ENCODE data around the gene MXI1. TPM values are rescaled to one million over a fixed set of nuclear protein-coding genes. Genes with fewer than 3 reads are reported as not detected.
A peak's percentile ranks its signal among the peaks of the same experiment; 100 is the strongest.

MXI1 gene
- total RNA-seq, 1 donor from 2014 or later = 17.2 TPM

DNA sequence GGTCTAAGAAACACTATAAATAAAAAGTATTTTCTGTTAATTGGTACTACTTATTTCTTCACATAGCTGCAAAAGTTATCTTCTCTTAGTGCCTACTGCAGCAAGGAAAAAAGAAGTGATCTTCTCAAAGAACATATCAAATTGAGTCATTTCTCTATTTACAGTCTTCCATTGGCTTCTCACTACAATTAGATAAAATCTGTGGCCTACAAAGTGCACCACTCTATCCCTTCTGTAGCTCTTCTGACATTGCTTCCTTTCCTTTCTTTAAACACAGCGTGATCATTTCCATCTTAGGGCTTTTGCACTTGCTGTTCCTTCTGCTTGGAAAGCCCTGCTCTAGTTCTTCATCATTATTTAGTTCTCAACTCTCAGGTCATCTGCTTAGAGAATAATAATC is 44.7 kb downstream of the MXI1 start:
- Histone ChIP-seq H3K27ac (ENCODE audit: low read depth, low read length) (no peak overlapping the region), H3K36me3 (ENCODE audit: control insufficient read depth in 3 of 3, insufficient read depth in 3 of 3, low read length in 3 of 3) (no peaks in the 10 kb centered on the region), H3K4me1 (ENCODE audit: control insufficient read depth in 3 of 3, insufficient read depth in 3 of 3, low read length in 3 of 3) (no peaks in the 10 kb centered on the region), H3K27me3 (ENCODE audit: control insufficient read depth in 3 of 3, insufficient read depth in 3 of 3, low read length in 3 of 3) (no peaks in the 10 kb centered on the region), H3K4me3 (ENCODE audit: low read length in 3 of 3) (no peak overlapping the region), H3K9ac (ENCODE audit: low read depth in 1 of 3, low read length in 3 of 3) (no peak overlapping the region), H3K9me3 (ENCODE audit: control insufficient read depth in 3 of 3, low read length in 3 of 3) (no peaks in the 10 kb centered on the region)

DNA sequence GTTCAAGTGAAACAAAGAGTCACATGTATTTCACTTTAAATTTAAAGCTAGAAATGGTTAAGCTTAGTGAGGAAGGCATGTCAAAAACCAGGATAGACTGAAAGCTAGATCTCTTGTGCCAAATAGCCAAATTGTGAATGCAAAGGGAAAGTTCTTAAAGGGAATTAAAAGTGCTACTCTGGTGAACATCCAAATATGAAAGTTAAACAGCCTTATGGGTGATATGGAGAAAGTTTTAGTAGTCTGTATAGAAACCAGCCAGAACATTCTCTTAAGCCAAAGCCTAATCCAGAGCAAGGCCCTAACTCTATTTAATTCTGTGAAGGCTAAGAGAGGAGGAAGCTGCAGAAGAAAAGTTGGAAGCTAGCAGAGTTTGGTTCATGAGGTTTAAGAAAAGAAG is 47.1 kb downstream of the MXI1 start:
- no peaks in the 10 kb centered on the region for H3K4me1 ChIP-seq (ENCODE audit: control insufficient read depth in 3 of 3, insufficient read depth in 3 of 3, low read length in 3 of 3)
- no peak overlapping the region for H3K27ac ChIP-seq (ENCODE audit: low read depth, low read length)
- no peak overlapping the region for H3K4me3 ChIP-seq (ENCODE audit: low read length in 3 of 3)
- H3K9ac ChIP-seq (ENCODE audit: low read depth in 1 of 3, low read length in 3 of 3) = no peak overlapping the region
- no peaks in the 10 kb centered on the region for H3K27me3 ChIP-seq (ENCODE audit: control insufficient read depth in 3 of 3, insufficient read depth in 3 of 3, low read length in 3 of 3)
- H3K9me3 ChIP-seq (ENCODE audit: control insufficient read depth in 3 of 3, low read length in 3 of 3) = no peaks in the 10 kb centered on the region
- H3K36me3 ChIP-seq (ENCODE audit: control insufficient read depth in 3 of 3, insufficient read depth in 3 of 3, low read length in 3 of 3) = no peaks in the 10 kb centered on the region

- no peak overlapping the region for H3K9ac ChIP-seq (ENCODE audit: low read depth in 1 of 3, low read length in 3 of 3)
- no peak overlapping the region for H3K27ac ChIP-seq (ENCODE audit: low read depth, low read length)
- H3K4me1 ChIP-seq (ENCODE audit: control insufficient read depth in 3 of 3, insufficient read depth in 3 of 3, low read length in 3 of 3) = peaks cover 8 to 14% (median 10%) of the 10 kb centered on the region in 3 donors
- no peaks in the 10 kb centered on the region for H3K27me3 ChIP-seq (ENCODE audit: control insufficient read depth in 3 of 3, insufficient read depth in 3 of 3, low read length in 3 of 3)
- no peaks in the 10 kb centered on the region for H3K36me3 ChIP-seq (ENCODE audit: control insufficient read depth in 3 of 3, insufficient read depth in 3 of 3, low read length in 3 of 3)
- H3K4me3 ChIP-seq (ENCODE audit: low read length in 3 of 3) = no peak overlapping the region
- no peaks in the 10 kb centered on the region for H3K9me3 ChIP-seq (ENCODE audit: control insufficient read depth in 3 of 3, low read length in 3 of 3)
These were observed 51.1 kb downstream of the MXI1 start for GRCh38 chr10:110258542-110258941.

- H3K9me3 ChIP-seq (ENCODE audit: control insufficient read depth in 3 of 3, low read length in 3 of 3) = no peaks in the 10 kb centered on the region
- no peaks in the 10 kb centered on the region for H3K36me3 ChIP-seq (ENCODE audit: control insufficient read depth in 3 of 3, insufficient read depth in 3 of 3, low read length in 3 of 3)
- H3K4me3 ChIP-seq (ENCODE audit: low read length in 3 of 3) = no peak overlapping the region
- no peak overlapping the region for H3K27ac ChIP-seq (ENCODE audit: low read depth, low read length)
- H3K27me3 ChIP-seq (ENCODE audit: control insufficient read depth in 3 of 3, insufficient read depth in 3 of 3, low read length in 3 of 3) = no peaks in the 10 kb centered on the region
- no peak overlapping the region for H3K9ac ChIP-seq (ENCODE audit: low read depth in 1 of 3, low read length in 3 of 3)
- H3K4me1 ChIP-seq (ENCODE audit: control insufficient read depth in 3 of 3, insufficient read depth in 3 of 3, low read length in 3 of 3) = peaks cover 8 to 14% (median 11%) of the 10 kb centered on the region in 3 donors
These were observed 51.9 kb downstream of the MXI1 start for GRCh38 chr10:110259317-110259716.

DNA sequence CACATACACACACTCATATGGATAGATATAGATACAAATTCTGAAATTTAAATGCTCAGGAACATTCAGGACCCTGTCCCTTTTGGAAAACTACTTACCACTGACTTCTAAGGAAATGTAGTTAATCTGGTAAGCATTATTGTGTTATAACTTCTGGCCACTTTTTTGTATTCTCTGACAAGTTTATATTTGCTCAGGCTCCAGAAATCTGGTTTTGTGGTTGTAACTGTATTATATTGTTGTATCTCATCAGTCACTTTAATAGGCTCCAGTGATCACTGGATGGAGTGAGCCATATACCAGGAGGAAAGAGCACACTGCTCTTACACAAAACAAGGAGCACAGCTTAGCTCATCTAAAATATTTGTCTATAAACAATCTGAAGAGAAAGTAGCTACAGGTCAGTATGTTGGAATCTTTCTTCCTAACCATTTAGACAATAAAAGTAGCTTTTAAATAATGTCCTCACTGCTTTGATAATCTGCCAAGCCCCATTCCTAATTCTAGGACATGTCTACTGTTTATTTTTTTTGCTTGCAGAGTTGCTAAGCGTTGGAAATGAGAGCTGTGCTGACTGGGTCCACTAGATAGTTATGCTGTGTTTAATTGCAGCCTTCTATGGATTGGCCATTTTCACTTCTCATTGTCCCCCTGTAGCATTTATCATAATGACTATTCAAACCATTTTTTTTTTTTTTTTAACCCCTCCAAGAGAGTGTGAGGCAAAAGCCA is 53.5 kb downstream of the MXI1 start:
- no peaks in the 10 kb centered on the region for H3K9me3 ChIP-seq (ENCODE audit: control insufficient read depth in 3 of 3, low read length in 3 of 3)
- no peak overlapping the region for H3K27ac ChIP-seq (ENCODE audit: low read depth, low read length)
- H3K36me3 ChIP-seq (ENCODE audit: control insufficient read depth in 3 of 3, insufficient read depth in 3 of 3, low read length in 3 of 3) = no peaks in the 10 kb centered on the region
- peaks cover 8 to 14% (median 11%) of the 10 kb centered on the region in 3 donors for H3K4me1 ChIP-seq (ENCODE audit: control insufficient read depth in 3 of 3, insufficient read depth in 3 of 3, low read length in 3 of 3)
- H3K27me3 ChIP-seq (ENCODE audit: control insufficient read depth in 3 of 3, insufficient read depth in 3 of 3, low read length in 3 of 3) = no peaks in the 10 kb centered on the region
- H3K4me3 ChIP-seq (ENCODE audit: low read length in 3 of 3) = no peak overlapping the region
- no peak overlapping the region for H3K9ac ChIP-seq (ENCODE audit: low read depth in 1 of 3, low read length in 3 of 3)

GRCh38 chr10:110263164-110263563 is 55.8 kb downstream of the MXI1 start:
- Histone ChIP-seq H3K27ac (ENCODE audit: low read depth, low read length) (no peak overlapping the region), H3K27me3 (ENCODE audit: control insufficient read depth in 3 of 3, insufficient read depth in 3 of 3, low read length in 3 of 3) (no peaks in the 10 kb centered on the region), H3K36me3 (ENCODE audit: control insufficient read depth in 3 of 3, insufficient read depth in 3 of 3, low read length in 3 of 3) (no peaks in the 10 kb centered on the region), H3K4me3 (ENCODE audit: low read length in 3 of 3) (no peak overlapping the region), H3K9me3 (ENCODE audit: control insufficient read depth in 3 of 3, low read length in 3 of 3) (no peaks in the 10 kb centered on the region), H3K4me1 (ENCODE audit: control insufficient read depth in 3 of 3, insufficient read depth in 3 of 3, low read length in 3 of 3) (peaks cover 8 to 20% (median 11%) of the 10 kb centered on the region in 3 donors), H3K9ac (ENCODE audit: low read depth in 1 of 3, low read length in 3 of 3) (no peak overlapping the region)

DNA sequence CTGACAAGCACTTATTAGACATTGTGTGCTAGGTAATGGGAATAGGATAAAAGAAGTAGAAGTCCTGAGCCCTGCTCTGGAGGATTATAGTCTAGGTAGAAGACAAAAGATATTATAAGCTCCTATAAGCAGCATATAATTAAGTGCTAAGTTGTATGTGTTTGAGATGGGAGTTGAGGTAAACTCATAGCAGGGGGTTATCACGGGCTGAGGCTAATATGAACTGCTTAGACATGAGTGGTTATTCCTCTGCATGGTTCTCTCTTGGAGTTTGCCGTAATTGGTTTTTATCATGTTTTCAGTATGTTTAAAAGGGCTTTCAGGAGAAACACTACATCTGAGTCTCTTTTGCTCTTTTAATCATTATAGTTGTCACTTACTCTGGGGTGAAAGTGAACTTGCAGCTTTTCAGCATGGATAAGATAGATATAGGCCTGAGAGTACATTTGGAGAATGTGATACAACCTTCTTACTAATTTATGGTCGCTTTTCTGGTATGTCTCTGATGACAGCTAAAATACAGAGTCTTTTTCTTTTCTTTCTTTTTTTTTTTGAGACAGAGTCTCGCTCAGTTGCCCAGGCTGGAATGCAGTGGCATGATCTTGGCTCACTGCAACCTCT is 58.3 kb downstream of the MXI1 start:
- no peak overlapping the region for H3K27ac ChIP-seq (ENCODE audit: low read depth, low read length)
- H3K4me1 ChIP-seq (ENCODE audit: control insufficient read depth in 3 of 3, insufficient read depth in 3 of 3, low read length in 3 of 3) = peaks cover 19 to 31% (median 23%) of the 10 kb centered on the region in 3 donors

GRCh38 chr10:110267276-110267675 is 59.9 kb downstream of the MXI1 start:
- peaks cover 12 to 31% (median 19%) of the 10 kb centered on the region in 3 donors for H3K4me1 ChIP-seq (ENCODE audit: control insufficient read depth in 3 of 3, insufficient read depth in 3 of 3, low read length in 3 of 3)
- H3K27me3 ChIP-seq (ENCODE audit: control insufficient read depth in 3 of 3, insufficient read depth in 3 of 3, low read length in 3 of 3) = no peaks in the 10 kb centered on the region
- H3K36me3 ChIP-seq (ENCODE audit: control insufficient read depth in 3 of 3, insufficient read depth in 3 of 3, low read length in 3 of 3) = no peaks in the 10 kb centered on the region
- no peaks in the 10 kb centered on the region for H3K9me3 ChIP-seq (ENCODE audit: control insufficient read depth in 3 of 3, low read length in 3 of 3)
- H3K4me3 ChIP-seq (ENCODE audit: low read length in 3 of 3) = no peak overlapping the region
- H3K27ac ChIP-seq (ENCODE audit: low read depth, low read length) = no peak overlapping the region
- H3K9ac ChIP-seq (ENCODE audit: low read depth in 1 of 3, low read length in 3 of 3) = no peak overlapping the region

More for the DNA sequence above, 58.3 kb downstream of the MXI1 start:
- no peak overlapping the region for H3K4me3 ChIP-seq (ENCODE audit: low read length in 3 of 3)
- H3K9me3 ChIP-seq (ENCODE audit: control insufficient read depth in 3 of 3, low read length in 3 of 3) = no peaks in the 10 kb centered on the region
- H3K36me3 ChIP-seq (ENCODE audit: control insufficient read depth in 3 of 3, insufficient read depth in 3 of 3, low read length in 3 of 3) = no peaks in the 10 kb centered on the region
- no peaks in the 10 kb centered on the region for H3K27me3 ChIP-seq (ENCODE audit: control insufficient read depth in 3 of 3, insufficient read depth in 3 of 3, low read length in 3 of 3)
- H3K9ac ChIP-seq (ENCODE audit: low read depth in 1 of 3, low read length in 3 of 3) = no peak overlapping the region

DNA sequence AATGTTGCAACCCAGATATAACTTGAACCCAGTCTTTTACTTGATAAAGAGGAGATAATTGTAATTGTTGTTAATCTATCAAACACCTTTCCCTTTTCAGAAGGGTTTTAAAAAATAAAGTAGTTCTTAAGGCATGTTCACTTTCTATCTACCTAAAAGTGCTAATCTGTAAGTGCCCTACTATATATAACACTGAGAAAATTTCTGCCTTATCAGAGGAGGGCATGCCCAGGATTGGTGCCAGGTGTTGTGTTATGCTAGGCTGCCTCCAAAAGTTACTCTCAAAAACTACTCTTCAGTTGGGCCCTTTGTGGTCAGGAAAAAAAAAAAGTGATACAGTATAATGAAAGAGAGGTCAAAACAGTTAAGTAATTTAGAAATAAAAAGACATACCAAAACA is 61.0 kb downstream of the MXI1 start:
- Histone ChIP-seq H3K4me3 (ENCODE audit: low read length in 3 of 3) (no peak overlapping the region), H3K36me3 (ENCODE audit: control insufficient read depth in 3 of 3, insufficient read depth in 3 of 3, low read length in 3 of 3) (no peaks in the 10 kb centered on the region), H3K27me3 (ENCODE audit: control insufficient read depth in 3 of 3, insufficient read depth in 3 of 3, low read length in 3 of 3) (no peaks in the 10 kb centered on the region), H3K9me3 (ENCODE audit: control insufficient read depth in 3 of 3, low read length in 3 of 3) (no peaks in the 10 kb centered on the region), H3K4me1 (ENCODE audit: control insufficient read depth in 3 of 3, insufficient read depth in 3 of 3, low read length in 3 of 3) (peaks cover 5 to 22% (median 15%) of the 10 kb centered on the region in 3 donors), H3K9ac (ENCODE audit: low read depth in 1 of 3, low read length in 3 of 3) (peak overlapping the region in 2 of 3 donors; percentile 47 to 49), H3K27ac (ENCODE audit: low read depth, low read length) (peak overlapping the region; percentile 83)

DNA sequence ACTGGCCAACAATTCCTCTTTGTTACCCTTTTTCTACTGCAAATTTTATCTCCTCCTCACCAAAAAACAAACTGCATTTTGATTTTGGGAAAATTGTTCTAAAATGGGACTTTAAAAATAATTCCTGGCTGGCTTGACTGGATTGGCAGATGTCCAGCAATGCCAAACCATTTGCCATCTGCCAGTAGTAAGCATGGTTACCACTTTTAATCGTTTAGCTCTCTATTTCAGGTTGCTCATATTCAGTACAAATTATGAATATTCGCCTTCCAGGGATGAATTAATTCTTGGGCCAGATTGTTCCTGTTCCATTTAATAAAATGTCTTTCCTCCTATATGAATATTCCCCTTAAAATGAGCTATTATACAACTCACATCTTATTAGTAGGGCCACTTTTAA is 61.6 kb downstream of the MXI1 start:
- Histone ChIP-seq H3K4me1 (ENCODE audit: control insufficient read depth in 3 of 3, insufficient read depth in 3 of 3, low read length in 3 of 3) (peaks cover 5 to 20% (median 17%) of the 10 kb centered on the region in 3 donors), H3K9ac (ENCODE audit: low read depth in 1 of 3, low read length in 3 of 3) (peak overlapping the region; percentile 47 to 79 (median 76)), H3K27ac (ENCODE audit: low read depth, low read length) (peak overlapping the region; percentile 83), H3K9me3 (ENCODE audit: control insufficient read depth in 3 of 3, low read length in 3 of 3) (no peaks in the 10 kb centered on the region), H3K4me3 (ENCODE audit: low read length in 3 of 3) (peak overlapping the region in 2 of 3 donors; percentile 68 to 71), H3K27me3 (ENCODE audit: control insufficient read depth in 3 of 3, insufficient read depth in 3 of 3, low read length in 3 of 3) (no peaks in the 10 kb centered on the region), H3K36me3 (ENCODE audit: control insufficient read depth in 3 of 3, insufficient read depth in 3 of 3, low read length in 3 of 3) (no peaks in the 10 kb centered on the region)

Measured in skeletal muscle tissue (tissue), 4 donors.